B cell (primary cell): ENCODE measurements around the gene MVB12B. TPM values are rescaled to one million over a fixed set of nuclear protein-coding genes. Genes with fewer than 3 reads are reported as not detected.

Source experiments
- ATAC-seq: fragments of 200-7000 bp; cut with Tn5 transposase; one replicate; pipeline ENCODE4 v1.10.0; 2021; ENCODE audit warnings: low read depth, mild to moderate bottlenecking, moderate number of reproducible peaks, moderate library complexity
- CTCF ChIA-PET: fragments of 350-600 bp; sonication (Branson Sonifier 250); formaldehyde crosslinking; loops from one replicate; lab custom pipeline; 2021; ENCODE audit warnings: antibody characterized with exemption, inconsistent platforms; lab: Charles Lee
- POLR2A ChIA-PET: fragments of 350-600 bp; sonication (Branson Sonifier 250); formaldehyde crosslinking; loops from one replicate; lab custom pipeline; 2021; ENCODE audit warnings: antibody characterized with exemption; lab: Charles Lee
- DNase-seq: peaks from one replicate; pipeline ENCODE4 v3.0.0; 2013
- H2AFZ ChIP-seq: 2 replicates; pipeline ENCODE4 v1.6.1; 2012; ENCODE audit warnings: mild to moderate bottlenecking, low read depth, low read length; ENCODE audit not compliant: insufficient read depth, poor library complexity, severe bottlenecking
- H3K27ac ChIP-seq, 2 donors: 1 replicate in 1 of 2; 2 replicates in 1 of 2; pipeline ENCODE4 v1.5.1; 2012 to 2013; ENCODE audit warnings: low read length in 2 of 2, mild to moderate bottlenecking in 2 of 2, moderate library complexity in 1 of 2
- H3K27me3 ChIP-seq, 4 experiments: fragments of 200-600 bp in 1 of 4; sonication (generic) in 1 of 4; replicated peaks in 1 of 4; 1 replicate in 2 of 4; 2 replicates in 2 of 4; pipeline versions ENCODE4 v1.6.1 to v1.7.0; 2013 to 2016; ENCODE audit warnings: low read length in 3 of 4, mild to moderate bottlenecking in 2 of 4, mixed read lengths in 1 of 4, moderate library complexity in 1 of 4; ENCODE audit not compliant: insufficient read depth in 4 of 4, control insufficient read depth in 3 of 4; ENCODE audit errors: control extremely low read depth in 1 of 4
- H3K36me3 ChIP-seq, 2 experiments: replicated peaks in 1 of 2; 1 replicate in 1 of 2; 2 replicates in 1 of 2; pipeline versions ENCODE4 v1.6.1 to v1.7.1; 2013; ENCODE audit warnings: low read length in 1 of 2; ENCODE audit not compliant: insufficient read depth in 2 of 2, control insufficient read depth in 1 of 2; ENCODE audit errors: control extremely low read depth in 1 of 2, extremely low read depth in 1 of 2
- H3K4me1 ChIP-seq, 2 donors: fragments of 200-600 bp in 1 of 2; sonication (generic) in 1 of 2; 1 replicate in 1 of 2; 2 replicates in 1 of 2; pipeline versions ENCODE4 v1.5.1 to v1.6.1; 2013 to 2017; ENCODE audit warnings: low read length in 2 of 2; ENCODE audit not compliant: control insufficient read depth in 2 of 2, insufficient read depth in 2 of 2
- H3K4me2 ChIP-seq: replicated peaks from 2 replicates; pipeline ENCODE3; 2012; ENCODE audit warnings: mild to moderate bottlenecking, low read depth, low read length; ENCODE audit not compliant: poor library complexity, severe bottlenecking
- H3K4me3 ChIP-seq, 5 experiments: fragments of 200-600 bp in 1 of 5; sonication (generic) in 1 of 5; 1 replicate in 3 of 5; 2 replicates in 2 of 5; pipeline versions ENCODE4 v1.5.1 to v1.7.0; 2011 to 2016; ENCODE audit warnings: low read length in 4 of 5, mild to moderate bottlenecking in 4 of 5, low read depth in 2 of 5, control low read depth in 1 of 5, moderate library complexity in 1 of 5; ENCODE audit not compliant: insufficient read depth in 1 of 5; ENCODE audit errors: control extremely low read depth in 1 of 5, extremely low read depth in 1 of 5
- H3K79me2 ChIP-seq: fragments of 200-600 bp; sonication (generic); one replicate; pipeline ENCODE4 v1.6.0; 2016; ENCODE audit warnings: low read length; ENCODE audit not compliant: control insufficient read depth, insufficient read depth
- H3K9ac ChIP-seq: fragments of 200-600 bp; sonication (generic); 2 replicates; pipeline ENCODE4 v1.6.1; 2017; ENCODE audit warnings: mild to moderate bottlenecking, low read length, moderate library complexity
- H3K9me3 ChIP-seq, 3 donors: one replicate each; pipeline versions ENCODE4 v1.6.1 to v1.7.1; 2013; ENCODE audit warnings: low read length in 2 of 3; ENCODE audit not compliant: control insufficient read depth in 2 of 3, insufficient read depth in 1 of 3; ENCODE audit errors: control extremely low read depth in 1 of 3
- H4K20me1 ChIP-seq: 2 replicates; pipeline ENCODE4 v1.6.0; 2012; ENCODE audit warnings: mild to moderate bottlenecking, low read length; ENCODE audit not compliant: insufficient read depth, control insufficient read depth, poor library complexity, severe bottlenecking
- H3K27ac Mint-ChIP-seq: one replicate; pipeline ENCODE4 v1.8.0; 2021; ENCODE audit warnings: mixed read lengths
- H3K27me3 Mint-ChIP-seq: one replicate; pipeline ENCODE4 v1.8.0; 2021; ENCODE audit warnings: mixed read lengths
- H3K4me1 Mint-ChIP-seq: one replicate; pipeline ENCODE4 v1.8.0; 2021; ENCODE audit warnings: mixed read lengths
- H3K4me3 Mint-ChIP-seq: one replicate; pipeline ENCODE4 v1.8.0; 2021; ENCODE audit warnings: mixed read lengths
- H3K9me3 Mint-ChIP-seq: one replicate; pipeline ENCODE4 v1.8.0; 2022; ENCODE audit warnings: mixed read lengths; ENCODE audit not compliant: insufficient read depth
- EZH2 ChIP-seq: IDR thresholded peaks from 2 replicates; pipeline ENCODE4 v1.6.1; 2012; ENCODE audit warnings: borderline replicate concordance, low read depth, mild to moderate bottlenecking, moderate library complexity, low read length; ENCODE audit not compliant: insufficient read depth, poor library complexity, severe bottlenecking
- WGBS: methylation state at CpG from one replicate; pipeline ENCODE4 v1.1.5; 2013; ENCODE audit warnings: missing lambda C conversion rate; ENCODE audit not compliant: insufficient coverage; 5-methylcytosine and 5-hydroxymethylcytosine counted together
- intact Hi-C: fragments of 100-400 bp; cut with micrococcal nuclease; formaldehyde crosslinking; loops from one replicate; pipeline ENCODE4 v1.10.0; 2022
- polyA plus RNA-seq: library from polyadenylated mRNA; depleted of rRNA; stranded (reverse); fragments of >200 nt; gene quantifications from 2 replicates; pipeline ENCODE4 v1.2.3, GENCODE V29; 2012
- total RNA-seq, 2 donors: library from RNA; stranded (reverse); fragments of 120-200 nt in 1 of 2; gene quantifications; 1 replicate in 1 of 2; 2 replicates in 1 of 2; pipeline versions ENCODE4 v1.2.3 to v1.2.4, GENCODE V29; 2013 to 2022
- TF ChIP-seq, protein P1 (sequence below): fragments of 200-600 bp; IDR thresholded peaks from one replicate; pipeline ENCODE4 v1.8.0; 2022; ENCODE audit warnings: antibody characterized with exemption, mild to moderate bottlenecking

MVB12B gene
- total and polyA plus RNA-seq, 2 donors (not counting 1 experiment from before 2014, with no cell fraction given): 1.2 to 9.8 TPM

DNA sequence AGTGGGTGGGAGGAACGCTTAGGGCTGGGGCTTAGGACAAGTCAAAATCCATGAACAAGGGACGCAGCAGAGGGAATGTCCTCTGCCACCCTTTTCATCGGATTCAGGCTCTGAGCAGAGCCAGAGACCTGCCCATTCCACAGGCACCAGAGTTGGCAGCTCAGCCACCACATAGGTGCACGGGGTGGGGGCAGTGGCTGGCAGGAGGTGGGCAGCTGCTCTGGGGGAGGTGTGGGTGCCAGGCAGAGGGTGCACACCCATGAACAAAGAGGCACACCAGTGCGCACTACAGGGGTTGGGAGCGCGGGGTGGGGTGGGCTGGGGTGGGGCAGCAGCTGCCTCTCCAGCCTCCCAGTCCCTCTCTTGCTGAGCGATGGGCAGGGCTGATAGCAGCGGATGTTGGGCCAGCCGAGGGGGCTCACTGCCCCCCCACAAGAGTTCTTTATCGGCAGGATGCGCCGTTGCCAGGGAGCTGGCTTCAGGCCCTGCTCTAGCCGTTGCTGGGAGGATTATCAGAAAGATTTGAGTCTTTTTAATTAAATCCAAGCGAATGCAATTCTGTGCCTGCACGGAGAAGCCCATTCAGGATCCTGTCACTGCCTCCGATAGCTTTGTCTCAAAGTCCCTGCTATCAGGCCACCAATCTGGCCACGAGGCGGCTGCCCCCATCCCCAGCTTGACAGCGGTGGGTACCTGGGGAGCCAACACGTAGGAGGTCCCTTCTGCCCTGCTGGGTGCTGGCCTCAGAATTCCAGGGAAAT lies 222.8 kb downstream of the MVB12B start:
- H3K4me3 Mint-ChIP-seq: no peak overlapping the region
- no peaks in the 10 kb centered on the region for H3K4me1 Mint-ChIP-seq
- H3K27ac Mint-ChIP-seq: no peak overlapping the region
- no peak overlapping the region for H3K27ac ChIP-seq
- H3K9me3 Mint-ChIP-seq: no peaks in the 10 kb centered on the region
- H3K4me2 ChIP-seq: no peak overlapping the region
- DNase-seq (no peak), ATAC-seq (no peak)
- POLR2A ChIA-PET: no interaction called here
- H3K9me3 ChIP-seq: peaks cover 0 to 4% (median 0%) of the 10 kb centered on the region in 3 donors
- TF ChIP-seq, protein P1, sequence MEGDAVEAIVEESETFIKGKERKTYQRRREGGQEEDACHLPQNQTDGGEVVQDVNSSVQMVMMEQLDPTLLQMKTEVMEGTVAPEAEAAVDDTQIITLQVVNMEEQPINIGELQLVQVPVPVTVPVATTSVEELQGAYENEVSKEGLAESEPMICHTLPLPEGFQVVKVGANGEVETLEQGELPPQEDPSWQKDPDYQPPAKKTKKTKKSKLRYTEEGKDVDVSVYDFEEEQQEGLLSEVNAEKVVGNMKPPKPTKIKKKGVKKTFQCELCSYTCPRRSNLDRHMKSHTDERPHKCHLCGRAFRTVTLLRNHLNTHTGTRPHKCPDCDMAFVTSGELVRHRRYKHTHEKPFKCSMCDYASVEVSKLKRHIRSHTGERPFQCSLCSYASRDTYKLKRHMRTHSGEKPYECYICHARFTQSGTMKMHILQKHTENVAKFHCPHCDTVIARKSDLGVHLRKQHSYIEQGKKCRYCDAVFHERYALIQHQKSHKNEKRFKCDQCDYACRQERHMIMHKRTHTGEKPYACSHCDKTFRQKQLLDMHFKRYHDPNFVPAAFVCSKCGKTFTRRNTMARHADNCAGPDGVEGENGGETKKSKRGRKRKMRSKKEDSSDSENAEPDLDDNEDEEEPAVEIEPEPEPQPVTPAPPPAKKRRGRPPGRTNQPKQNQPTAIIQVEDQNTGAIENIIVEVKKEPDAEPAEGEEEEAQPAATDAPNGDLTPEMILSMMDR: no peak
- no peak for TF ChIP-seq EZH2
- 84% methylated on average over 17 of the region's 21 CpGs for WGBS
- no peak overlapping the region for H3K9ac ChIP-seq
- peaks cover 0 to 4% (median 0%) of the 10 kb centered on the region in 4 experiments for H3K27me3 ChIP-seq
- no peaks in the 10 kb centered on the region for H3K79me2 ChIP-seq
- no peak overlapping the region for H3K4me3 ChIP-seq
- H3K4me1 ChIP-seq: no peaks in the 10 kb centered on the region
- intact Hi-C loops: no loop called here
- no peaks in the 10 kb centered on the region for H4K20me1 ChIP-seq
- H2AFZ ChIP-seq: no peak overlapping the region
- no peaks in the 10 kb centered on the region for H3K27me3 Mint-ChIP-seq
- CTCF ChIA-PET: interaction anchor here (0.7 to 13.3 kb wide), 3 partner anchors 38 to 52 kb away, joined by 3 to 420 read pairs (median 5); no protein-coding TSS in a partner anchor
- H3K36me3 ChIP-seq: no peaks in the 10 kb centered on the region

DNA sequence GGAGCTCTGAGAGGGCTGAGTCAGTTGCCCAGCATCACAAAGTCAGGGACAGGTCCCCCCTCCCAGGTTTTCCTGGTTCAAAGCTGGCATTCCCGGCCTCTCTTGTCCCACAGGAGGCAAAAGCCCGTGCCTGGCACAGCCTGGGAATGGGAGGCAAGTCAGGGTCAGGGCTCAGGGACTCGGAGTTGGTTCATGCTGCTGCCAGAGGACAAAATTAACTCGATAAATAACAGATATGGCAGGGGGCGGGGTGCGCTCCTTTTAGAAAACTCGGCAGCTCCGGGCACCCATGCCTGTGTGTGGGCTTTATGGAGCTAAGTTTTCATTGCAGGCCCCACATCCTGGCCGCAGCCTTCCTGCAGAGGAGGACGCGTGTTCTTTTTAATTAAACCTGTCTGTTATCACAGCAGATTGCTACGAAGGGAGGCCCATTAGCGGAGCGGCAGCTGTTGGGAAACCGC lies 224.3 kb downstream of the MVB12B start:
- no peak overlapping the region for H3K4me3 ChIP-seq
- Mint-ChIP-seq H3K9me3 (no peaks in the 10 kb centered on the region), H3K27me3 (no peaks in the 10 kb centered on the region), H3K4me1 (no peaks in the 10 kb centered on the region), H3K27ac (no peak overlapping the region), H3K4me3 (no peak overlapping the region)
- ATAC-seq (no peak), DNase-seq (no peak)
- TF ChIP-seq EZH2: no peak
- TF ChIP-seq, protein P1: no peak
- H3K27me3 ChIP-seq: peaks cover 0 to 4% (median 0%) of the 10 kb centered on the region in 4 experiments
- H3K36me3 ChIP-seq: no peaks in the 10 kb centered on the region
- no peaks in the 10 kb centered on the region for H3K4me1 ChIP-seq
- H3K79me2 ChIP-seq: no peaks in the 10 kb centered on the region
- no peak overlapping the region for H3K4me2 ChIP-seq
- ChIA-PET POLR2A (no interaction called here), CTCF (interaction anchor here (1.0 to 13.3 kb wide), 2 partner anchors 39 to 54 kb away, joined by 3 to 420 read pairs; no protein-coding TSS in a partner anchor)
- peaks cover 0 to 9% (median 0%) of the 10 kb centered on the region in 3 donors for H3K9me3 ChIP-seq
- H4K20me1 ChIP-seq: no peaks in the 10 kb centered on the region
- H3K9ac ChIP-seq: no peak overlapping the region
- no peak overlapping the region for H3K27ac ChIP-seq
- WGBS: 91% methylated on average over 15 of the region's 15 CpGs
- intact Hi-C loops: no loop called here
- H2AFZ ChIP-seq: no peak overlapping the region
